Measurements from ENCODE around the gene TTLL6.

The TTLL6 gene

GRCh38 chr17:48726114-48726915 lies 90.7 kb downstream of the TTLL6 start:
- Histone ChIP-seq H3K9ac (no peak overlapping the region), H3K4me1 (no peaks in the 10 kb centered on the region), H3K4me3 (no peak overlapping the region), H3K9me3 (no peaks in the 10 kb centered on the region), H3K4me2 (no peak overlapping the region), H3K36me3 (no peaks in the 10 kb centered on the region), H3K27ac (no peak overlapping the region), H3K27me3 (peaks cover 100% of the 10 kb centered on the region), H4K20me1 (peaks cover 96% of the 10 kb centered on the region)
- TF ChIP-seq Cebpa-rat (IDR thresholded peaks at IDR 0.05): no peak

GRCh38 chr17:48725288-48726064 lies 91.6 kb downstream of the TTLL6 start:
- TF ChIP-seq Cebpa-rat (IDR thresholded peaks at IDR 0.05): no peak
- H3K9me3 ChIP-seq: no peaks in the 10 kb centered on the region
- H4K20me1 ChIP-seq: peaks cover 99% of the 10 kb centered on the region
- H3K4me1 ChIP-seq: no peaks in the 10 kb centered on the region
- H3K4me3 ChIP-seq: no peak overlapping the region
- no peaks in the 10 kb centered on the region for H3K36me3 ChIP-seq
- H3K4me2 ChIP-seq: no peak overlapping the region
- H3K9ac ChIP-seq: no peak overlapping the region
- peaks cover 100% of the 10 kb centered on the region for H3K27me3 ChIP-seq
- no peak overlapping the region for H3K27ac ChIP-seq

- Histone ChIP-seq H4K20me1 (peaks cover 99% of the 10 kb centered on the region), H3K27ac (no peak overlapping the region), H3K9ac (no peak overlapping the region), H3K4me2 (no peak overlapping the region), H3K9me3 (no peaks in the 10 kb centered on the region; the same call in 1 of the 2 replicates), H3K4me3 (no peak overlapping the region), H3K27me3 (peaks cover 100% of the 10 kb centered on the region), H3K4me1 (no peaks in the 10 kb centered on the region), H3K36me3 (no peaks in the 10 kb centered on the region)
- no peak for TF ChIP-seq Cebpa-rat (IDR thresholded peaks at IDR 0.05)
These were observed 92.1 kb downstream of the TTLL6 start for GRCh38 chr17:48725004-48725287.

GRCh38 chr17:48724251-48725003 lies 92.6 kb downstream of the TTLL6 start:
- no peak overlapping the region for H3K4me2 ChIP-seq
- no peak for TF ChIP-seq Cebpa-rat (IDR thresholded peaks at IDR 0.05)
- no peaks in the 10 kb centered on the region for H3K4me1 ChIP-seq
- peaks cover 100% of the 10 kb centered on the region for H3K27me3 ChIP-seq
- peaks cover 99% of the 10 kb centered on the region for H4K20me1 ChIP-seq
- H3K9me3 ChIP-seq: peaks cover 5% of the 10 kb centered on the region
- H3K4me3 ChIP-seq: no peak overlapping the region
- no peak overlapping the region for H3K9ac ChIP-seq
- H3K27ac ChIP-seq: no peak overlapping the region
- H3K36me3 ChIP-seq: no peaks in the 10 kb centered on the region

- TF ChIP-seq Cebpa-rat (IDR thresholded peaks at IDR 0.05): no peak
These were observed 93.4 kb downstream of the TTLL6 start for GRCh38 chr17:48723423-48724250.

GRCh38 chr17:48722915-48723422 lies 94.1 kb downstream of the TTLL6 start, which contains the start of gene PRAC2:
TSS of gene PRAC2 (plus strand) at chr17:48723185. CDS start at chr17:48724411, 1,226 bp downstream.
- peaks cover 99% of the 10 kb centered on the region for H4K20me1 ChIP-seq
- H3K9me3 ChIP-seq: peaks cover 18% of the 10 kb centered on the region
- no peak within 1 kb of the TSS for H3K4me2 ChIP-seq
- H3K27ac ChIP-seq: no peak within 1 kb of the TSS
- TF ChIP-seq Cebpa-rat (IDR thresholded peaks at IDR 0.05): no peak
- no peaks in the 10 kb centered on the region for H3K4me1 ChIP-seq
- no peak within 1 kb of the TSS for H3K9ac ChIP-seq
- peaks cover 100% of the 10 kb centered on the region for H3K27me3 ChIP-seq
- H3K4me3 ChIP-seq: no peak within 1 kb of the TSS
- H3K36me3 ChIP-seq: no peaks in the 10 kb centered on the region

More at GRCh38 chr17:48723423-48724250, 93.4 kb downstream of the TTLL6 start:
- Histone ChIP-seq H3K9ac (no peak overlapping the region), H3K9me3 (peaks cover 13% of the 10 kb centered on the region), H3K27me3 (peaks cover 100% of the 10 kb centered on the region), H3K27ac (no peak overlapping the region), H3K4me1 (no peaks in the 10 kb centered on the region), H3K4me3 (no peak overlapping the region), H3K4me2 (no peak overlapping the region), H4K20me1 (peaks cover 100% of the 10 kb centered on the region), H3K36me3 (no peaks in the 10 kb centered on the region)

- no peak within 1 kb of the TSS for H3K4me3 ChIP-seq
- no peaks in the 10 kb centered on the region for H3K4me1 ChIP-seq
- no peak within 1 kb of the TSS for H3K9ac ChIP-seq
- TF ChIP-seq Cebpa-rat (IDR thresholded peaks at IDR 0.05): no peak
- peaks cover 100% of the 10 kb centered on the region for H3K27me3 ChIP-seq
- H3K4me2 ChIP-seq: no peak within 1 kb of the TSS
- peaks cover 97% of the 10 kb centered on the region for H4K20me1 ChIP-seq
- H3K27ac ChIP-seq: no peak within 1 kb of the TSS
- H3K9me3 ChIP-seq: peaks cover 18% of the 10 kb centered on the region
- no peaks in the 10 kb centered on the region for H3K36me3 ChIP-seq
These were observed 94.7 kb downstream of the TTLL6 start, which contains the start of gene PRAC1 for GRCh38 chr17:48722201-48722907. TSS of gene PRAC1 (minus strand) at chr17:48722518. CDS start at chr17:48722392, 126 bp downstream.

GRCh38 chr17:48721009-48721402 lies 96.0 kb downstream of the TTLL6 start:
- peaks cover 18% of the 10 kb centered on the region for H3K9me3 ChIP-seq
- H3K4me2 ChIP-seq: no peak overlapping the region
- H3K4me1 ChIP-seq: no peaks in the 10 kb centered on the region
- H3K9ac ChIP-seq: no peak overlapping the region
- no peak overlapping the region for H3K4me3 ChIP-seq
- no peak overlapping the region for H3K27ac ChIP-seq
- peaks cover 100% of the 10 kb centered on the region for H3K27me3 ChIP-seq
- TF ChIP-seq Cebpa-rat (IDR thresholded peaks at IDR 0.05): no peak
- H3K36me3 ChIP-seq: no peaks in the 10 kb centered on the region
- H4K20me1 ChIP-seq: peaks cover 97% of the 10 kb centered on the region
